Measurements from ENCODE around the gene SNRNP70. TPM values are rescaled to one million over a fixed set of nuclear protein-coding genes. Genes with fewer than 3 reads are reported as not detected.
"Not testable (repeated sequence)": the region's sequence is repeated elsewhere in the genome, so short reads cannot be mapped to it uniquely, and the experiment has no call there.

SNRNP70 gene
- 99.5 TPM for total RNA-seq

GRCh38 chr19:49085020-49085867, at the start of gene SNRNP70:
TSS of gene SNRNP70 (plus strand) at chr19:49085451. CDS start at chr19:49086415, 964 bp downstream.
- DNase-seq (ENCODE audit: low spot score in 2 of 2): peak; percentile 97 to 99
- no peak for FAIRE-seq

- FAIRE-seq; DNase-seq (ENCODE audit: low spot score in 2 of 2): not testable (repeated sequence)
Observed at GRCh38 chr19:49036815-49037214, 48.4 kb upstream of the SNRNP70 start, which contains the start of gene CGB1. TSS of gene CGB1 (minus strand) at chr19:49036895. CDS start at chr19:49036711, 184 bp downstream.

- DNase-seq (ENCODE audit: low spot score in 2 of 2); FAIRE-seq: not testable (repeated sequence)
Observed at GRCh38 chr19:49038111-49038510, 47.1 kb upstream of the SNRNP70 start.

- FAIRE-seq; DNase-seq (ENCODE audit: low spot score in 2 of 2): not testable (repeated sequence)
Observed at GRCh38 chr19:49038557-49039276, 46.5 kb upstream of the SNRNP70 start.

GRCh38 chr19:49039736-49040135, 45.5 kb upstream of the SNRNP70 start:
- FAIRE-seq; DNase-seq (ENCODE audit: low spot score in 2 of 2): not testable (repeated sequence)

GRCh38 chr19:49042177-49042576, 43.1 kb upstream of the SNRNP70 start:
- no peak for FAIRE-seq

GRCh38 chr19:49042666-49043065, 42.6 kb upstream of the SNRNP70 start:
- FAIRE-seq; DNase-seq (ENCODE audit: low spot score in 2 of 2): not testable (repeated sequence)

More at GRCh38 chr19:49042177-49042576, 43.1 kb upstream of the SNRNP70 start:
- no peak for DNase-seq (ENCODE audit: low spot score in 2 of 2)

- FAIRE-seq; DNase-seq (ENCODE audit: low spot score in 2 of 2): not testable (repeated sequence)
Observed at GRCh38 chr19:49043548-49043947, 41.7 kb upstream of the SNRNP70 start, which contains the start of gene CGB5. TSS of gene CGB5 (plus strand) at chr19:49043848. CDS start at chr19:49044210, 362 bp downstream.

GRCh38 chr19:49049011-49049410, 36.2 kb upstream of the SNRNP70 start, which contains the start of gene CGB8:
TSS of gene CGB8 (minus strand) at chr19:49049111. CDS start at chr19:49048739, 372 bp downstream.
- not testable (repeated sequence) for DNase-seq (ENCODE audit: low spot score in 2 of 2); FAIRE-seq

GRCh38 chr19:49049834-49050233, 35.4 kb upstream of the SNRNP70 start:
- not testable (repeated sequence) for FAIRE-seq; DNase-seq (ENCODE audit: low spot score in 2 of 2)

GRCh38 chr19:49050376-49051033, 34.7 kb upstream of the SNRNP70 start:
- not testable (repeated sequence) for DNase-seq (ENCODE audit: low spot score in 2 of 2); FAIRE-seq

GRCh38 chr19:49056101-49056901, 28.9 kb upstream of the SNRNP70 start:
- no peak for FAIRE-seq
- peak; percentile 68 to 79 for DNase-seq (ENCODE audit: low spot score in 2 of 2)

GRCh38 chr19:49056902-49057596, 28.2 kb upstream of the SNRNP70 start:
- FAIRE-seq: not testable (repeated sequence)

GRCh38 chr19:49057636-49058234, 27.5 kb upstream of the SNRNP70 start, which contains the start of gene CGB7:
TSS of gene CGB7 (minus strand) at chr19:49057749. CDS start at chr19:49055375, 2,374 bp downstream.
- peak; percentile 51 to 73 for DNase-seq (ENCODE audit: low spot score in 2 of 2)
- FAIRE-seq: no peak

More at GRCh38 chr19:49056902-49057596, 28.2 kb upstream of the SNRNP70 start:
- DNase-seq (ENCODE audit: low spot score in 2 of 2): not testable (repeated sequence)

- no peak for FAIRE-seq
- DNase-seq (ENCODE audit: low spot score in 2 of 2): peak; percentile 20 to 28
Observed at GRCh38 chr19:49058562-49058961, 26.7 kb upstream of the SNRNP70 start.

GRCh38 chr19:49059053-49059452, 26.2 kb upstream of the SNRNP70 start:
- no peak for FAIRE-seq
- no peak for DNase-seq (ENCODE audit: low spot score in 2 of 2)

GRCh38 chr19:49061000-49061399, 24.3 kb upstream of the SNRNP70 start:
- no peak for FAIRE-seq
- DNase-seq (ENCODE audit: low spot score in 2 of 2): no peak

GRCh38 chr19:49061445-49061844, 23.8 kb upstream of the SNRNP70 start:
- DNase-seq (ENCODE audit: low spot score in 2 of 2) (no peak), FAIRE-seq (no peak)
